AG04449 (cell line): ENCODE measurements around the gene UBE2K.
"Not testable (repeated sequence)": the region's sequence is repeated elsewhere in the genome, so short reads cannot be mapped to it uniquely, and the experiment has no call there.

Experiments used
- CTCF ChIA-PET: fragments of 350-600 bp; formaldehyde crosslinking; extraction: SDS; loops from one replicate; lab custom pipeline; 2021; ENCODE audit warnings: antibody characterized with exemption; lab: Yijun Ruan, JAX
- POLR2A ChIA-PET: fragments of 400-600, 350-600 bp; formaldehyde crosslinking; extraction: SDS; loops from one replicate; lab custom pipeline; 2020; ENCODE audit warnings: antibody characterized with exemption, inconsistent platforms; lab: Yijun Ruan, JAX
- DNase-seq: peaks from one replicate; pipeline ENCODE4 v3.0.0-alpha.2; 2010; ENCODE audit warnings: low read depth, low spot score
- H3K4me3 ChIP-seq: 2 replicates; pipeline ENCODE4 v1.5.1; 2011; ENCODE audit warnings: low read depth, mild to moderate bottlenecking, control low read depth, low read length
- TF ChIP-seq, protein P1 (sequence below): IDR thresholded peaks from one replicate; pipeline ENCODE4 v1.5.1; 2011; ENCODE audit warnings: mild to moderate bottlenecking, moderate library complexity, low read length, control low read depth, inconsistent platforms; ENCODE audit not compliant: insufficient read depth; ENCODE audit errors: missing control alignments

The UBE2K gene

DNA sequence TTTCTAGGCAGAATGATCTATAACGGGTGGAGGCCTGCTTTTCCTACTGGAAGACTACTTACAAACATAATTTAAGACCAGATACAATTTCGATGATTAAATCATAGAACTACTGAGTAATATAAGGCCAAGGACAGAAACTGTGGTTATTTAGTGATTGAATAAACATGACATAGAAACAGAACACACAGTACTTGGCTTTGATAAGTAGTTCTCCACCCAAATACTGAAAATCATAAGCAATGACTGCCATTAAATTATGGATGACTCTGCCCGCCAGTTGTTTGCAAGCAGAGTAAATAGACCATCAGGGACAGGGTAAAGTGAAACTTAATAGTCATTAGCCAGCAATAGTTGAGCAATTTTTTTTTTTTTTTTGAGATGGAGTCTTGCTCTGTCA lies 42.1 kb upstream of the UBE2K start:
- POLR2A ChIA-PET: no interaction called here
- H3K4me3 ChIP-seq: no peak overlapping the region
- CTCF ChIA-PET: interaction anchor here (0.5 kb wide), 1 partner anchor 186 kb away, joined by 3 read pairs; no protein-coding TSS in a partner anchor
- DNase-seq: no peak
- TF ChIP-seq, protein P1, sequence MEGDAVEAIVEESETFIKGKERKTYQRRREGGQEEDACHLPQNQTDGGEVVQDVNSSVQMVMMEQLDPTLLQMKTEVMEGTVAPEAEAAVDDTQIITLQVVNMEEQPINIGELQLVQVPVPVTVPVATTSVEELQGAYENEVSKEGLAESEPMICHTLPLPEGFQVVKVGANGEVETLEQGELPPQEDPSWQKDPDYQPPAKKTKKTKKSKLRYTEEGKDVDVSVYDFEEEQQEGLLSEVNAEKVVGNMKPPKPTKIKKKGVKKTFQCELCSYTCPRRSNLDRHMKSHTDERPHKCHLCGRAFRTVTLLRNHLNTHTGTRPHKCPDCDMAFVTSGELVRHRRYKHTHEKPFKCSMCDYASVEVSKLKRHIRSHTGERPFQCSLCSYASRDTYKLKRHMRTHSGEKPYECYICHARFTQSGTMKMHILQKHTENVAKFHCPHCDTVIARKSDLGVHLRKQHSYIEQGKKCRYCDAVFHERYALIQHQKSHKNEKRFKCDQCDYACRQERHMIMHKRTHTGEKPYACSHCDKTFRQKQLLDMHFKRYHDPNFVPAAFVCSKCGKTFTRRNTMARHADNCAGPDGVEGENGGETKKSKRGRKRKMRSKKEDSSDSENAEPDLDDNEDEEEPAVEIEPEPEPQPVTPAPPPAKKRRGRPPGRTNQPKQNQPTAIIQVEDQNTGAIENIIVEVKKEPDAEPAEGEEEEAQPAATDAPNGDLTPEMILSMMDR: no peak

DNA sequence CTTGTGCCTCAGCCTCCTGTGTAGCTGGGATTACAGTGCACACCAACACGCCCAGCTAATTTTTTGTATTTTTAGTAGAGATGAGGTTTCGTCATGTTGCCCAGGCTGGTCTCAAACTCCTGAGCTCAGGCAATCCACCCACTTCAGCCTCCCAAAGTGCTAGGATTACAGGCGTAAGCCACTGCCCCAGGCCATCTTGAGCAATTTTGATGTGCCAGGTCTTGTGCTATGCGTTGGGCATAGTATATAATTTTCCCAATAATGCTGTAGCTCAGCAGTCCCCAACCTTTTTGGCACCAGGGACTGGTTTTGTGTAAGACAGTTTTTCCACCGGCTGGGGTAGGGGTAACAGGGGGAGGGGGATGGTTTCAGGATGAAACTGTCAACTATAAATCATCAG lies 41.3 kb upstream of the UBE2K start:
- ChIA-PET POLR2A (interaction anchor here (0.7 kb wide), 1 partner anchor 35 kb away, joined by 3 read pairs; no protein-coding TSS in a partner anchor), CTCF (interaction anchor here (0.6 to 1.3 kb wide), 3 partner anchors 187 to 221 kb away, joined by 3 to 9 read pairs (median 4); no protein-coding TSS in a partner anchor)
- not testable (repeated sequence) for H3K4me3 ChIP-seq, DNase-seq

DNA sequence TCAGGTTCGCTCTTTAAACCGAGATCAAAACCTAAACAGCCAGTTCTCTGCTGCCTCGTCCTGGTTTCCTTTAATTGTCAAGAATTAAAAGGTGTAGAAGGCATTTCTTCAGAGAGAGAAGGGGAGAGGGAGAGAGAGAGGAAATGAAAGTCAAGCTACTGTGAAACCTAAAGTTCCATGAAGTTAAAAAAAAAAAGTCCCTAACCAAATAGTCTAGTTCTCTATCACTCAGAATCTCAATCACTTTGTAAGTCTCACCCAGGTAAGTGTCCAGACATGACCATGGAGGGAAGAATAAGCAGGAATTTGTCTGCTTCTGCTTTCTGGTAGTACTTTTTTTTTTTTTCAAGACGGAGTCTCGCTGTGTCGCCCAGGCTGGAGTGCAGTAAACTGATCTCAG lies 40.5 kb upstream of the UBE2K start:
- H3K4me3 ChIP-seq: no peak overlapping the region
- CTCF ChIA-PET: interaction anchor here (0.6 to 1.3 kb wide), 4 partner anchors 147 to 221 kb away, joined by 3 to 9 read pairs (median 4); no protein-coding TSS in a partner anchor
- DNase-seq: no peak
- TF ChIP-seq, protein P1: no peak
- POLR2A ChIA-PET: interaction anchor here (0.7 kb wide), 1 partner anchor 101 kb away, joined by 3 read pairs; no protein-coding TSS in a partner anchor

DNA sequence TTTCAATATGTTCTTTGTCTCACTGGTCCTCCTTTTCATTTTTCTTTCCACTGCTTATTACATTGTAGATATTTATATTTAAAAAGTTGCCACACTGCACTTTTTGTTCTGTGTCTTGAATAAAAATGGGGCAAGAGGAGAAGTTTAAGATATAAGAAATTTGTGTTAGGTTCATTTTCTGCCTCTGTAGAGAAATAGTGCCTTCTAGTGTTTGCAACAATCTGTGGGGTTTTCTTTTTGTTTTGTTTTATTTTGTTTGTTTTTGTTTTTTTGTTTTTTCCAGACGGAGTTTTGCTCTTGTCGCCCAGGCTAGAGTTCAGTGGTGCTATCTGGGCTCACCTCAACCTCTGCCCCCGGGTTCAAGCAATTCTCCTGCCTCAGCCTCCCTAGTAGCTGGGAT lies 39.2 kb upstream of the UBE2K start:
- TF ChIP-seq, protein P1: no peak
- H3K4me3 ChIP-seq: no peak overlapping the region
- no peak for DNase-seq
- POLR2A ChIA-PET: no interaction called here
- CTCF ChIA-PET: interaction anchor here (0.8 to 6.6 kb wide), 7 partner anchors 11 to 193 kb away, joined by 3 to 57 read pairs (median 3); no protein-coding TSS in a partner anchor

DNA sequence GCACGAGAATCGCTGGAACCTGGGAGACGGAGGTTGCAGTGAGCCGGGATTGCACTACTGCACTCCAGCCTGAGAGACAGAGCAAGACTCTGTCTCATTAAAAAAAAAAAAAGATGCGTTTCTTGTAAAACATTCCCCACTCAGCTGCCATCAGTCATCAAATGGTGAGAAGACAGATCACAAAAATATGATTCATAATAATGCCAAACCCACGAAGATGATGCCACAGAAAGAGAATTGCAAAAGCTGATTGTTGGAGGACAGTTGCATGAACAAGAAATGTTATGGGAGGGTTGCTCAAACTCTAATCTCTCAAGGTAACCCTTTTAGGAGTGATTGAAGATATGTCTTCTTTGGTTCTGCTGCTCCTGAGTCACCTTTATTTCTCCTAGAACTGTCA lies 37.9 kb upstream of the UBE2K start:
- no peak overlapping the region for H3K4me3 ChIP-seq
- TF ChIP-seq, protein P1: no peak
- ChIA-PET POLR2A (no interaction called here), CTCF (interaction anchor here (1.5 to 6.6 kb wide), 2 partner anchors 191 to 194 kb away, joined by 5 to 57 read pairs; no protein-coding TSS in a partner anchor)
- no peak for DNase-seq

DNA sequence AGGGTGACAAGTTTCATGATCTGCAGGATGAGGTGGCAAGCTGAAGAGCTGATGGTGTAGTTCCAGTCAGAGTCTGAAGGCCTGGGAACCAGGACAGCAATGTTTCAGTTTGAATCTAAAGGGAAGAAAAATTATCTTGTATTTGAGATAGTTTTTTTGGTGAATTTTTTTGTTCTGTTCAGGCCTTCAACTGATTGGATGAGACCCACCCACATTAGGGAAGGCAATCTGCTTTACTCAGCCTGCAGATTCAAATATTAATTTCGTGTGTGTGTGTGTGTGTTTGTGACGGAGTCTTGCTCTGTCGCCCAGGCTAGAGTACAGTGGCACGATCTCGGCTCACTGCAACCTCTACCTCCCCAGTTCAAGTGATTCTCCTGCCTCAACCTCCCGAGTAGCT lies 37.2 kb upstream of the UBE2K start:
- POLR2A ChIA-PET: no interaction called here
- H3K4me3 ChIP-seq: no peak overlapping the region
- CTCF ChIA-PET: interaction anchor here (6.6 kb wide), 1 partner anchor 192 kb away, joined by 57 read pairs; no protein-coding TSS in a partner anchor
- no peak for DNase-seq
- TF ChIP-seq, protein P1: no peak

DNA sequence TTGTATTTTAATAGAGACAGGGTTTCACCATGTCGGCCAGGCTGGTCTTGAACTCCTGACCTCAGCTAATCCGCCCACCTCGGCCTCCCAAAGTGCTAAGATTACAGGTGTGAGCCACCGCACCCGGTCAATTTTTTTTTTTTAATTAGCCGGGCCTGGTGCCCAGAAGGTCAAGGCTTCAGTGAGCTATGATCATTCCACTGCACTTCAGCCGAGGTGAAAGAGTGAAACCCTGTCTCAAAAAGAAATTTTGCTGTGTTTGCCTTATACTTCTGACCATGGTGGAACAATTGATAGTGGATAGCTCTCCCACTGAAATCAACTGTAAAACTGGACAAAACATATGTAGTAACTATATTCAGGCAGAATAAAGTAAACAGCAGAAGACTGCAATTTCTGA lies 35.3 kb upstream of the UBE2K start:
- ChIA-PET POLR2A (no interaction called here), CTCF (interaction anchor here (6.6 kb wide), 1 partner anchor 194 kb away, joined by 57 read pairs; no protein-coding TSS in a partner anchor)
- TF ChIP-seq, protein P1: no peak
- no peak overlapping the region for H3K4me3 ChIP-seq
- no peak for DNase-seq
